Stimulated activated CD4-positive, alpha-beta T cell treated with anti-CD3 and anti-CD28 coated beads, Interleukin-12 subunit alpha, Interleukin-12 subunit beta, amount 100 ng/mL, for 24 hours (primary cell): ENCODE results near the gene KLHDC7B.
A peak's percentile ranks its signal among the peaks of the same experiment; 100 is the strongest.
"Not testable (repeated sequence)": the region's sequence is repeated elsewhere in the genome, so short reads cannot be mapped to it uniquely, and the experiment has no call there.

Experiments
- DNase-seq, 2 experiments: peaks; one replicate each; pipeline ENCODE4 v3.0.0-alpha.2; 2020; ENCODE audit warnings: low read depth in 2 of 2

The KLHDC7B gene

GRCh38 chr22:50517495-50518260, 28.0 kb upstream of the KLHDC7B start:
- no peak for DNase-seq

GRCh38 chr22:50518606-50519005, 27.1 kb upstream of the KLHDC7B start:
- no peak for DNase-seq

GRCh38 chr22:50519151-50519550, 26.5 kb upstream of the KLHDC7B start:
- DNase-seq, result no peak

GRCh38 chr22:50520184-50520583, 25.5 kb upstream of the KLHDC7B start:
- not testable (repeated sequence) for DNase-seq

- no peak for DNase-seq
These were observed 24.8 kb upstream of the KLHDC7B start for GRCh38 chr22:50520826-50521453.

GRCh38 chr22:50521710-50522109, 24.0 kb upstream of the KLHDC7B start:
- DNase-seq, result no peak

GRCh38 chr22:50522208-50522805, 23.4 kb upstream of the KLHDC7B start:
- no peak for DNase-seq

GRCh38 chr22:50522806-50523438, 22.8 kb upstream of the KLHDC7B start:
- no peak for DNase-seq

- DNase-seq, result no peak
These were observed 22.3 kb upstream of the KLHDC7B start for GRCh38 chr22:50523458-50523805.

GRCh38 chr22:50523806-50524675, 21.7 kb upstream of the KLHDC7B start:
- no peak for DNase-seq

- DNase-seq, result no peak
These were observed 21.0 kb upstream of the KLHDC7B start for GRCh38 chr22:50524676-50525103.

GRCh38 chr22:50525104-50525857, 20.4 kb upstream of the KLHDC7B start, which contains the start of gene SCO2:
SCO2 (minus strand) TSS chr22:50525598; CDS start chr22:50524411, 1,187 bp downstream.
- DNase-seq, result peak; percentile 96 to 97

- no peak for DNase-seq
These were observed 19.9 kb upstream of the KLHDC7B start for GRCh38 chr22:50525858-50526107.

GRCh38 chr22:50526108-50526833, 19.4 kb upstream of the KLHDC7B start:
- DNase-seq, result peak; percentile 79 to 87

GRCh38 chr22:50526834-50527801, 18.6 kb upstream of the KLHDC7B start:
- DNase-seq, result no peak

- DNase-seq, result no peak
These were observed 17.6 kb upstream of the KLHDC7B start for GRCh38 chr22:50527921-50528681.

- DNase-seq, result no peak
These were observed 16.9 kb upstream of the KLHDC7B start for GRCh38 chr22:50528682-50529415.
